Measurements from ENCODE around the gene TMEM221.
A peak's percentile ranks its signal among the peaks of the same experiment; 100 is the strongest.
"Not testable (repeated sequence)": the region's sequence is repeated elsewhere in the genome, so short reads cannot be mapped to it uniquely, and the experiment has no call there.

Gene TMEM221

DNA sequence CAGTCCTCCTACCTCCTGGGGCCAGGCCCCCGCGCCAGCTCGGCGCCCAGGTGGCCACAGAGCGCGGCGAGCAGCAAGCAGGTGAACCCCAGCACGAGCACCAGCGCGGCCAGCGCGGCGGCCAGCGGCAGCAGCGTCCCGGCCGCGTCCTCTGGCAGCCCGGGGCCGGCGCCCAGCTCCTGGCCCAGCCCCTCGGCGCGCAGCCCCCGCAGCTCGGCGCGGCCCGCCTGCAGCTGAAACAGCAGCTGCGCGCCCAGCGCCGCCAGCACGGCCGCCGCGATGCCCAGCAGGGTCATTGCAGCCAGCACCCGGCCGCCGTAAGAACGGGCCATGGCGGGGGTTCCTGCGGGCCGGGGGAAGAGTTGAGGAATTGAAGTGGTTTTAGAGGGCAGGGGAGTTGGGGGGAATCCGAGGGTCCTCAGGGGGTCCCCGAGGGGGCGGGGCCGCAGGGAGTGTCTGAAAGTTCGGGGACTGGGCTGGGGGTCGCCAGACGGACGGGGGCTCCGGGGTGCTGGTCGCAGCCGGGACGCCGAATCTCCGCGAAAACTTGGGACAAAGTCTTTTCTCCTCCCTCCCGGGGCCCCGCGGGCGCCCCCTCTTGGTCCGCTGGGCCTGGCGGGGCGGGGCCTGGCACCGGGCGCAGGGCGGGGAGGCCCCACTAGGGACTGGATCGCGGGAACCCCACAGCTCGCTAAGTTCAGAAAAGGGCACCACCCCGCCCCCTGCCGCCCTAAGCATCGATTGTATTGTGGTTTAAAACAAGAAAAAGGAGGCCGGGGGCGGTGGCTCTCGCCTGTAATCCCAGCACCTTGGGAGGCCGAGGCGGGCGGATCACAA, at the start of gene TMEM221:
Gene TMEM221, minus strand, starts transcription at position 538 of the 837 bp plus-strand sequence. Its CDS starts 206 bp downstream, at position 332.
- DNase-seq, result no peak

DNA sequence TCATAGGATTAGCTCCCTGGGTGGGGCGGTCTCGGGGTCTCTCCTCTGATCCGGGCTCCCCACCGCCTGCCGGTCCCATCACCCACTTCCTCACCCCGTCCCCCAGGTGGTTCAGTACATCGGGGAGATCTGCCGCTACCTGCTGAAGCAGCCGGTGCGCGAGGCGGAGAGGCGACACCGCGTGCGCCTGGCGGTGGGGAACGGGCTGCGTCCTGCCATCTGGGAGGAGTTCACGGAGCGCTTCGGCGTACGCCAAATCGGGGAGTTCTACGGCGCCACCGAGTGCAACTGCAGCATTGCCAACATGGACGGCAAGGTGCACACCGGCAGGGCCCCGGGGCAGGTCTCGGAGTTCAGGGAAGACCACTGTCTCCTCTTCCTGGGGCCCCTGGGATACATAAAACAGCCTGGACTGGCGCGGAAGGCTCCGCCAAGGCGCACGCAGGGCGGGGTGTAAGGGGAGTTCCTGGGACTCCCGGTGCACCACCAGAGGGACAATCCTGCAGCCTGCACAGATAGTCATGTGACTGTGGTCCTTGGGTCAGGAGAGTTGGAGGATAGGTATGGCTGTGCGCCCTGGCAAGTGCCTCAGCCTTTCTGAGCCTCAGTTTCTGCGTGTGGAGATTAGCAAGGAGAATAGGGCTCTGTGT, 48.8 kb upstream of the TMEM221 start:
- no peak for DNase-seq

DNA sequence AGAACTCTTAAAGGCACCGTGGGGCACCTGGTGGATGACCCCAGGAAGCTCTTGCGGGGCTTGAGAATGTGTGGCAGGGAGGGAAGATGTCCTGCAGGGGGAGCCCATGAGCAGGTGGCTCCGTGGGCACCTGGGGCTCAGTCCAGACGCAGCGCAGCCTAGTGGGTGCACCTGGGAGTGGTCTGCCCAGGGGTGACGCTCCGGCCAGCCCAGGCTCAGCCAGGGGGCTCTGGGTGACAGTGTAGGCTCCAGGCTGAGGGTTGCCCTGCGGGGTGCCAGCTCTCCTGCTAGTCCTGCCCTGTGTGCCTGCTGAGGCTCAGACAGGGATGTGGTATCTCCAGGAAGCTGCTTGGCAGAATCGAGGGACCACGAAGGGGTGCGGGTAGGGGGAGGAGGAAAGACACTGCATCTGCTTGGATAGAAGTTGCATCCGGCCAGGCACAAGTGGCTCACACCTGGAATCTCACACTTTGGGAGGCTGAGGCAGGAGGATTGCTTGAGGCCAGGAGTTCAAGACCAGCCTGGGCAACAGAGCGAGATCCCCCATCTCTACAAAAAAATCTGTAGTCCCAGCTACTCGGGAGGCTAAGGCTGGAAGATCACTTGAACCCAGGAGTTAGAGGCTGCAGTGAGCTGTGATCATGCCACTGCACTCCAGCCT, 48.0 kb upstream of the TMEM221 start:
- peak; percentile 80 for DNase-seq

DNA sequence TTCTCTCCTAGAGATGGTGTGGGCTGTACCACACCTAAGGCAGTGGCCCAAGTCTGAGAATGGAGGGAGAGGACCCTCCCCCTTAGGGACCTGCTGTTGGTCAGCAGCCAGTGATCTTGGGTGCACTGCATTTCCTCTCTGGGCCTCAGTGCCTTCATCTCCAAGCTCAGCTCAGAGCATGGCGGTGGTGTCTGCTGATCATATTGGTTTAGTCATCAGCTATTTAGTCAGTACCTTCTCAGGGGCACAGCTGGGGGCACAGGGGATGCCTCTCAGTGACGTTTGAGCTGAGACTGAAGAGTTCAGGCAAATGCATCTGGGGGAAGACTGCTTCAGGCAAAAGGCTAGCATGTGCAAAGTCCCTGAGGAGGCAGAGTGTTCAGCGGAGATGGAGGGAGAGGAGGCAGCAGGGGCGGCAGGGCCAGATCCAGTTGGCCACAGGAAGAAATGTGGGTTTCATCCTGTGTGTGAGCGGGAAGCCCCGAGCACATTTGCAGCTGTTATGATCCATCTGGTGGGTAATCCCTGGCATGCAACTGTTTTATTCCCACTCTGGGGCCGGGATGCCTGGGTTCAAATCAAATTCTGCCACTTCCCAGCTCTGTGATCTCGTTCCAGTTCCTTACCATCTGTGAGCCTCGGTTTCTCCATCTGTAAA, 47.3 kb upstream of the TMEM221 start:
- no peak for DNase-seq

DNA sequence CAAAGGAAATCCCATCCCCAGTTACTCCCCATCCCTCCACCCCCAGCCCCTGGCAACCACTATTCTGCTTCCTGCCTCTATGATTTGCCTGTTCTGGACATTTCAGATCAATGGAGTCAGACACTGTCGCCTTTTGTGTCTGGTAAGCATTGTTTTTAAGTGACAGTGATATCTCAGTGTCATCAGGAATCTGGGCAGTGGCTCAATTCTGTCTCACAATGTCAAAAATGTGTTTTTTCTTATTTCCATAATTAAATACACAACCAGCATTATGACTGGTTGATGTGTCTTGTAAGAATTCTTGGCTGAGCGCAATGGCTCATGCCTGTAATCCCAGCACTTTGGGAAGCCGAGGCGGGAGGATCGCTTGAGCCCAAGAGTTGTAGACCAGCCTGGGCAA, 42.8 kb upstream of the TMEM221 start:
- no peak for DNase-seq

DNA sequence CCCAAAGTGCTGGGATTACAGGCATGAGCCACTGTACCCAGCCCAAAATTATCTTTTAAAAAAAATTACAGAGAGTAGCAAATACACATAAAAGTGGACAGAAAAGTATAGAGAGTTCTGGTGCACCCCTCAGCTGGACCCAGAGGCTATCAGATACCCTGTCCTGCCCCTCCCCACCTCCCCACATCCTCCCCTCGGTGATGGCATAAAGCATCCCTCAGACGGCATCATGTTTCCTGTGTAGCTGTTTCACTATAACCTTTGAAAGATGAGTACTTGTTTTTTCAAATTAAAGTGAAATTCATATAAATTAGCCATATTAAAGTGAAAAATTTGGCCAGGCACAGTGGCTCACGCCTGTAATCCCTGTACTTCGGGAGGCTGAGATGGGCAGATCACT, 41.9 kb upstream of the TMEM221 start:
- no peak for DNase-seq

DNA sequence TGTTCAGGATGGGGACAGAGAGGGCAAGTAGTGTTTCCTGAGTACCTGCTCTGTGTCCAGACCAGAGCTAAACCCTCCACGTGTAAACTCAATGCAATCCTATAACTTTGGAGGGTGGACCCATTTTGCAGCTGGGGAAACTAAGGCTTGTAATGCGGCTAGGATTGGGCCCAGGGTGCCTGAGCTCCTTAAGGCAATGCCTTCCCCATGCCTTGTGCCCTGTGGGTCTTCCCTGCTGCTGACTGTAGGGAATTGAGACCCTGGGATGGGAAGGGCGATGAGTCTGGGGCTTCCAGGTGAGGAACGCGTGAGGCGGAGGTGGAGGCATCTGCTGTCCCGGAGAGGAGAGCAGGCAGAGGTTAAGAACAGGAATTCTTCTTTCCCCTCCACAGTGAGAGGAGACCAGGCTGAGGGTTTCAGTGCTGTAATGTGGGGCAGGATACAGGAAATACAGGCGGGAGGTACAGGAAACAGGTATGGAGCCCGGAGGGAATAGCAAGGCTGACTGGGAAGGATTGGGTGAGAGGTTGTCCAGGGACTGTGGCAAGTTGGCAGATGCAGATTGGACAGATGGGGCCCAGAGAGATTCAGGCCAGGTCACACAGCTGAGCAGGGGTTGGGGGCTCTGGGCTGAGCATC, 41.0 kb upstream of the TMEM221 start:
- DNase-seq, result no peak

DNA sequence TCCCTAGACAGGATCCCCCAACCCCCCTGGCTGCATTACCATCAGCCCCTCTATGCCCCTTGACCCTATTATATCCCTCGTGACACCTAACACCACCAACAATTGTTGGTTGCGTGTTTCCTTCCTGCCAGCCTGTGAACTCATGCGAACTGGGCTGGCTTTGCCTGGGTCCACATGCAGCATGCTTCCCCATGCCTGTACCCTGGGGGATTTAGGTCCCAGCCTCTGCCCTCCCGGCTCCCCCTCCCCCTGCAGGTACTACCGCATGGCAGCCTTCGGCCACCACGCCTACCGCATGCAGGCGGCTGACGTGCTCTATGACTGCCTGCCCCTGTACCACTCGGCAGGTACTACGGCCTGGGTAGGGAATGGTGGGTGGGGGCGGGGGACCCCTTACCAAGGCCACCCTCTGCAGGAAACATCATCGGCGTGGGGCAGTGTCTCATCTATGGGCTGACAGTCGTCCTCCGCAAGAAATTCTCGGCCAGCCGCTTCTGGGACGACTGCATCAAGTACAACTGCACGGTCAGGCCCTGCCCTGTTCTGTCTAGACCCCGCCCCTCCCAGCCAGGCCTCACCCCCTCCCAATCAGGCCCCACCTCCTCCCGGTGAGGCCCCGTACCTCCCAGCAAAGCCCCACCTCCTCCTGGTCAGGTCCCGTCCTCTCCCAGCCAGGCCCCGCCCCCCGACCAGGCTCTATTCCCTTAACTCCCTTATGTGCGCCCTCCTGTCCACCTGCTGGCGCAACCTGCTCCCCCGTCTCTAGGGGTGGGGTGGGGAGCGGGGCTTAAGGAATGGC, 40.3 kb upstream of the TMEM221 start:
- peak; percentile 64 for DNase-seq

DNA sequence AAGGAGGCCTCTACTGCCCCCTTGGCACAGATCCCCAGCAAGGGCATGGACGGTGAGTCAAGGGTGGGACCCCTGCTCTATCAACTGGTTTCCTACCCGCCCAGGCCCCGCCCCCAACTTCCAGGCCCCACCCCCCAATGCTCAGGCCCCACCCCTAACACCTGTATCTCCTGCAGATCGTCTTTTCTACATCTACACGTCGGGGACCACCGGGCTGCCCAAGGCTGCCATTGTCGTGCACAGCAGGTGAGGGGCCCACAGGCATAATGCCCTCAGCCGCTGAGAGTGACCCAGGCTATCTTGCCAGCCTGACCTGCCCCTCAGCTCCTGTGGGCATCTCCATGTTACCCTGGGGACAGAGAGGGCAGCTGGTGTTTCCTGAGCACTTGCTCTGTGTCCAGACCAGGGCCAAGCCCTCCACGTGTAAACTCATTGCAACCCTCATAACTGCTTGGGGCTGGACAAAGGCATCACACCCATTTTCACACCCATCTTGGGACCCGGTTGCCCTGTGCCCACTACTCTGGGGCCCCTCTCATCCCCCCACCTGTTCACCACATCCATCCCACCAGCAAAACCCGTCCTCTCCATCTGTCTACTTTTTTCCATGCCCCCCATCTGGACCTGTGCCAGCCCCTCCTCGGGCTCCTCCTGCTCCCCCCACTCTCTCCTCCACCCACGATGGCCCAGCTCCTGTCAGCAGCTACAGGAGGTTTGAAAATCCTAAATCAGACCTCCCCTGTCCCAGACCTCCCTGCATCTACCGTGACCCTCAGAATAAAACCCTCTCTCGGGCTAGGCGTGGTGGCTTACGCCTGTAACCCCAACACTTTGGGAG, 39.0 kb upstream of the TMEM221 start:
- no peak for DNase-seq

DNA sequence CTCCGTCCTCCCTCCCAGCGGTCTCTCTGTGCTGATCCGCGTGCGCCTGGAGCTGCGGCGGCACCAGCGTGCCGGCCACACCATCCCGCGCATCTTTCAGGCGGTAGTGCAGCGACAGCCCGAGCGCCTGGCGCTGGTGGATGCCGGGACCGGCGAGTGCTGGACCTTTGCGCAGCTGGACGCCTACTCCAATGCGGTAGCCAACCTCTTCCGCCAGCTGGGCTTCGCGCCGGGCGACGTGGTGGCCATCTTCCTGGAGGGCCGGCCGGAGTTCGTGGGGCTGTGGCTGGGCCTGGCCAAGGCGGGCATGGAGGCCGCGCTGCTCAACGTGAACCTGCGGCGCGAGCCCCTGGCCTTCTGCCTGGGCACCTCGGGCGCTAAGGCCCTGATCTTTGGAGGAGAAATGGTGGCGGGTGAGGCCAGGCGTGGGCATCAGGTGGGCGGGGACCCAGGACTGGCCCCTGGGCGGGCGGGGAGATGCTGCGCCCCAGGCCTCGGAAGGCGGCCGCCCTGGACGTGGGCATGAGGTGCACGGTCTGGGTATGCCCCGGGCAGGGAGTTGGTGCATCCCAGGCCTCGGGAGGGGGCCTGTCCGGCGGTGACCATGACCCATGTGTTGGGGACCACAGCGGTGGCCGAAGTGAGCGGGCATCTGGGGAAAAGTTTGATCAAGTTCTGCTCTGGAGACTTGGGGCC, 38.2 kb upstream of the TMEM221 start:
- DNase-seq, result no peak

DNA sequence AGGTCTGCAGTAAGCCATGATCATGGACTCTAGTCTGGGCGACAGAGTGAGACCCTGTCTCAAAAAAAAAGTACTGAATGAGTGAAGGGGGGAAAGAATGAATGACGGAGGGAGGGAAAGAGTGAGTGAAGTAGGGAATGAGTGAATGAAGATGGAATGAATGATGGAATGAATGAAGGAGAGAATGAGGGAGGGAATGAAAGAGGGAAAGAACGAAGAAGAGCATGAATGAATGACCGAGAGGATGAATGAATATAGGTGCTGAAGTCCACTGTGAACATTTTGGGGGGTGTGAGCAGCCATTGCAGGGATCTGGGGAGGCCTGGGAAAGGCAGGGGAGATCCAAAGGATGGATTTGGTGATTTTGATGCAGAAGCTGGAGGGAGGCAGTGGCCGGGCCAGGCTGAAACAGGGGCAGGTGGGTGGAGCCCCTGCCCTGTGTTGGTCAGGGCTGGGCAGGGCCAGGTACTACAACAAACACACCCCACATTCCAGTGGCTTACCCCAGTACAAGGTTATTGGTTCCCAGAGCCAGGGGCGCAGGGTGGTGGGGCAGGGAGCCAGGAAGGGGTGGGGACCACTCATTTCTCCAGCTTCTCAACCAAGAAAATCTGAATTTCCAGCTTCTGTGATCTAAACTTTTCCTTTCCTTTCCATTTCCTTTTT, 36.2 kb upstream of the TMEM221 start:
- DNase-seq, result no peak

DNA sequence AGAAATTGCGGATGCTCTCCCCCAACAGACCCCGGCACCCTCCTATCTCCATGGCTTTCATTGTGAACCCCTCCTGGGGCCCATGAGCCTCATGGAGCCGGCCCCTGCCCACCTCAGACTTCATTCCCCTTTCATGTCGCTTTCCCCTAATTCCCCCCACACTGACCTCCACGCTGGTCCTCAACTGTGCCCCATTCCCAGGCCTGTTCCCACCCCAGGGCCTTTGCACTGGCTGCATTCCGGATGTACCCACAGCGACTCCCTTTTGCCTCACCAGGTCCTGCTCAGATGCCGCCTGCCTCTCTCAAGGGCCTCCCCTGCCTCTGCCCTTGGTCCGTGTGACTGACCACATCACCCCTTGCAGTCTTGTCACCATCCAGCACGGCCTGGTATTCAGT, 35.1 kb upstream of the TMEM221 start:
- DNase-seq, result no peak

DNA sequence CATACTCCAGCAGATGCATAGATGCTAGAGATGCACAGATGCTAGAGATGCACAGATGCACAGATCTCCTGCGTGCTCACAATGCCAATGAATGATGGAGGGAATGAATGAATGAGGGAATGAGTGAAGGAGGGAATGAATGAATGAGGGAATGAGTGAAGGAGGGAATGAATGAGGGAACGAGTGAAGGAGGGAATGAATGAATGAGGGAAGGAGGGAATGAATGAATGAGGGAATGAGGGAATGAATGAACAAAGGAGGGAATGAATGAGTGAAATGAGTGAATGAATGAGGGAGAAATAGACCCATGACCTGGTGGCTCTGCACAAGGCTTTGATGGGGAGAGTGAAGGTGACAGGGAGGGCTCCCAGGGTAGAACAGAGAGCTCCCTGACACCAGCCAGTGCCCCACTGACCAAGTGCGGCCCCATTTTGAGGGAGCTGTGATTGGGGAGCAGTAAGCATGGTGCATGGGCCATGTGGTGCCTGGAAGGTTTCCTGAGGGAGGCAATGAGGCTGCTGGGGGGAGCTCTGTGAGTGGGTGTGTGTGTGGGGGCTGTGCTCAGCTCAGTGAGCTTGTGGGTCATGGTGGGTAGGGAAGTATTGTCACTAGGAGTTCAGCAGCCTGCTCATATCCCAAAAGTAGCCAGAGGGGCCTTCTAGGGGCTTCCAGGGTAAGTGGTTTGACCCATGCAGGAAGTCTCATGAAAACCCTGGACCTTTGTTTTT, 34.6 kb upstream of the TMEM221 start:
- no peak for DNase-seq

DNA sequence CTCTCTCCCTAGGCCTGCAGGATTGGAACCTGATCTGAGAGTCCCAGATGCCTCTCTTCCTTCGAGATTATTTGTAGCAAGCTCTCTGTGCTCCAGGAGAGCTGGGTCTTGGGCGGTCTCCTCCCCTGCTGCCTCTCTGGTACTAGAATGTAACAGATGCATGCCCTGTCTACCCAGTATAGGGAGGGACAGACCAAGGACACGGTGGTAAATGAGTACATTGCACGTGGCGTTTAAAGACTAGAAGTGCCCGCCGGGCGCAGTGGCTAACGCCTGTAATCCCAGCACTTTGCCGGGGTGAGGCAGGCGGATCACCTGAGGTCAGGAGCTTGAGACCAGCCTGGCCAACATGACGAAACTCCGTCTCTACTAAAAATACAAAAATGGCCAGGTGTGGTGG, 33.5 kb upstream of the TMEM221 start:
- DNase-seq, result no peak

DNA sequence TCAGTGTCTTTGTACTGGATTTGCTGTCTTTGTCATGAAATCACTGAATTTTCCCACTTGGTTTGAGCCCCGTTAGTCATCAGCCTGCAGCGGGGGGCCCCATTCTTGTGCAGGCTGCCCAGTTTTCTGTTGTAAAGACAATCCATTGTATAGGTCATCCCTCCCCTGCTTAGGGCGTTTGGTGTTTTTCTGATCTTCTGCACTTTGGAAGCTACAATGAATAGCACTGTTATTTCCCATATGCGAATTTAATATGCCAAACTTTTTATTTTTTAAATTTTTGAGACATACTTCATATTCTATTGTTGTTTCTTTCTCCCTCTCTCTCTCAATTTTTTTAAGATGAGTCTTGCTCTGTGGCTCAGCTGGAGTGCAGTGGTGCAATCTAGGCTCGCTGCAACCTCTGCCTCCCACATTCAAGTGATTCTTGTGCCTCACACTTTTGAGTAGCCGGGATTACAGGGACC, 30.9 kb upstream of the TMEM221 start:
- no peak for DNase-seq

DNA sequence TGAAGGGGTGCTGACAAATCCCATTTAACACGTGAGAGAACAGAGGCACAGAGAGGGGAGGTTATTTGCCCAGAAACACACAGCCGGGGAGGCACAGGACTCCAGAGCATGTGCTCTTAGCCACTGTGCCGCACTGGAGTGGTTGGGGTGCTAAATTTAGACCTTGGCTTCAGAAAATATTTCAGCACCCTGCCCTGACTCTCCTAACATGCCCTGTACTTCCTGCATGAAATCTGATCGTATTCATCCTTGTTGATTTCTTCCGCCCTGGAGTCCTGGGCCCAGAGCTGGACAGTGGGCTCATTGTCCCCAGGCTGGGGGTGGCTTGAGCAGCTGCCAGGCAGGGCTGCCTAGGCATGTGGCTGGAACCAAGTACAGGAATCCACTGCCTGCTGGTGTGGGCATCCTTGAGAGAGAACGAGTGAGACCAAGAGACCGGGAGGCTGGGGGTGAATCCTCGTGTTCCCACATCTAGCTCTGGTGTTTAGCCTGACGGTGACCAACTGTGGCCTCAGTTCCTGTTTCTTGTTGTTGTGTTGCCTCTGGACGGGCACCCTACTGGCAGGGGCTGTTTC, 27.2 kb upstream of the TMEM221 start:
- DNase-seq, result no peak

DNA sequence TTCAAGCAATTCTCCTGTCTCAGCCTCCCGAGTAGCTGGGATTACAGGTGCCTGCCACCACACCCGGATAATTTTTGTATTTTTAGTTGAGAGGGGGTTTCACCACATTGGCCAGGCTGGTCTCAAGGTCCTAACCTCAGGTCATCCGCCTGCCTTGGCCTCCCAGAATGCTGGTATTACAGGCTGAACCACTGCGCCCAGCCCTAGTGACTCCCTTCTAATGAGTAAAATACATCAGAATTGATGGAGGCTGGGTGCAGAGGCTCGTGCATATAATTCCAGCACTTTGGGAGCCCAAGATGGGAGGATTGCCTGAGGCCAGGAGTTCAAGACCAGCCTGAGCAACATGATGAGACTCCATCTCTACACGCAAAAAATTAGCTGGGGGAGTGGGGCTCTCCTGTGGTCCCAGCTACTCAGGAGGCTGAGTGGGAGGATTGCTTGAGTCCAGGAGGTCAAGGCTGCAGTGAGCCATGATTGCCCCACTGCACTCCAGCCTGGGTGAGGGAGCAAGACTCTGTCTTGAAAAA, 26.6 kb upstream of the TMEM221 start:
- DNase-seq, result not testable (repeated sequence)

DNA sequence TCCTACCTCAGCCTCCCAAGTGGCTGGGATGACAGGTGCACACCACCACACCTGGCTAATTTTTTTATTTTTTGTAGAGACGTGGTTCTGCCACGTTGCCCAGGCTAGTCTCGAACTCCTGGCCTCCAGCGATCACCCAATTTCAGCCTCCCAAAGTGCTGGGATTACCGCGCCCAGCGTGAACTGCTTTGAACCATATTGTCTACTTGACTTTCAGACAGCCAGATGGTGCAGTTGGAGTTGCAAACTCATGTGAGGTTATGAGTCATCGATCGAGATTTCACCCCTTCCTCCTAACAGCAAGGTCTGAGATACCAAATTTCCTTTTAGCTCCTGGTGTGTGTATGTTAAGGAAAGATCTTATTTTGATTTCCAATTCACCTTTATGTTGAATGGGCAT, 24.6 kb upstream of the TMEM221 start:
- DNase-seq, result no peak

Measured in NCI-H1436 (cell line).